Testis (tissue), 2 donors: ENCODE data around the gene SLC45A1.

ENCODE experiments used
- CTCF ChIP-seq, 3 experiments: fragments of 450-650 bp in 2 of 3; fragments of 200-600 bp in 1 of 3; sonication (generic) in 1 of 3; IDR thresholded peaks; one replicate each; pipeline ENCODE4 v1.5.1; 2016 to 2019; ENCODE audit warnings: antibody characterized with exemption in 3 of 3, mild to moderate bottlenecking in 2 of 3, moderate library complexity in 1 of 3
- POLR2A ChIP-seq: fragments of 450-650 bp; IDR thresholded peaks from one replicate; pipeline ENCODE4 v1.6.1; 2017; ENCODE audit warnings: antibody characterized with exemption, mild to moderate bottlenecking, moderate library complexity

- TF ChIP-seq POLR2A (no peak), CTCF (IDR thresholded peaks at IDR 0.05) (no peak)
These were observed 35.9 kb upstream of the SLC45A1 start for GRCh38 chr1:8281843-8282509.
